Fibroblast of skin of left quadriceps (primary cell): ENCODE results near the gene OS9.
A peak's percentile ranks its signal among the peaks of the same experiment; 100 is the strongest.
"Not testable (repeated sequence)": the region's sequence is repeated elsewhere in the genome, so short reads cannot be mapped to it uniquely, and the experiment has no call there.

ENCODE experiments used
- DNase-seq, 2 experiments: peaks; one replicate each; pipeline ENCODE4 v3.0.0-alpha.2; 2013; ENCODE audit warnings: low read depth in 2 of 2

Gene OS9

GRCh38 chr12:57693659-57694458, at the start of gene OS9:
Gene OS9 (plus strand): TSS chr12:57694132. CDS start chr12:57694162, 30 bp downstream.
- peak; percentile 100 for DNase-seq

- not testable (repeated sequence) for DNase-seq
These were observed 47.8 kb upstream of the OS9 start for GRCh38 chr12:57645990-57646658.

DNA sequence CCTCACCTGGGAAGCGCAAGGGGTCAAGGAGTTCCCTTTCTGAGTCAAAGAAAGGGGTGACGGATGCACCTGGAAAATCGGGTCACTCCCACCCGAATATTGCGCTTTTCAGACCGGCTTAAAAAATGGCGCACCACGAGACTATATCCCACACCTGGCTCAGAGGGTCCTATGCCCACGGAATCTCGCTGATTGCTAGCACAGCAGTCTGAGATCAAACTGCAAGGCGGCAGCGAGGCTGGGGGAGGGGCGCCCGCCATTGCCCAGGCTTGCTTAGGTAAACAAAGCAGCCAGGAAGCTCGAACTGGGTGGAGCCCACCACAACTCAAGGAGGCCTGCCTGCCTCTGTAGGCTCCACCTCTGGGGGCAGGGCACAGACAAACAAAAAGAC, 47.3 kb upstream of the OS9 start:
- not testable (repeated sequence) for DNase-seq

GRCh38 chr12:57654042-57654441, 39.9 kb upstream of the OS9 start:
- DNase-seq: no peak

- DNase-seq: no peak
These were observed 38.2 kb upstream of the OS9 start for GRCh38 chr12:57655541-57656240.

- not testable (repeated sequence) for DNase-seq
These were observed 37.5 kb upstream of the OS9 start for GRCh38 chr12:57656408-57656807.

- no peak for DNase-seq
These were observed 36.2 kb upstream of the OS9 start for GRCh38 chr12:57657744-57658143.

DNA sequence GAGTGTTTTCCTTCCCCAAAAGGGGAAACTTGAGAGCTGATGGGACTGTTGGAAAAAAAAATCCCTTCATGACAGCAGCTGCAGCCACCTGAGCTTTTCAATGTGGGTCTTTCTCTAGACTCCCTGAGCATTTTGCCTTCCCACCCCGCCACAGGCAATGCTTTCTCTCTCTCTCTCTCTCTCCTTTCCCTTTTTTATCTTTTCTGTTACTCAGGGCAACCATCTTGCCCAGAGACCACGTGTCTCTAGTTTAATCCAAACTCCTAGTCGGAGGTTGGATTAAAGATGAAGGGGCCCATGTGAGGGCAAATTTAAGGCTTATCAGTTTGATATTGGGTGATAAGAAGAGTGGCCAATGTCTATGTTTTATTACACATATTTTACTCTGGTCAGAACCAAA, 35.0 kb upstream of the OS9 start:
- no peak for DNase-seq

- DNase-seq: no peak
These were observed 32.6 kb upstream of the OS9 start for GRCh38 chr12:57661376-57661775.

DNA sequence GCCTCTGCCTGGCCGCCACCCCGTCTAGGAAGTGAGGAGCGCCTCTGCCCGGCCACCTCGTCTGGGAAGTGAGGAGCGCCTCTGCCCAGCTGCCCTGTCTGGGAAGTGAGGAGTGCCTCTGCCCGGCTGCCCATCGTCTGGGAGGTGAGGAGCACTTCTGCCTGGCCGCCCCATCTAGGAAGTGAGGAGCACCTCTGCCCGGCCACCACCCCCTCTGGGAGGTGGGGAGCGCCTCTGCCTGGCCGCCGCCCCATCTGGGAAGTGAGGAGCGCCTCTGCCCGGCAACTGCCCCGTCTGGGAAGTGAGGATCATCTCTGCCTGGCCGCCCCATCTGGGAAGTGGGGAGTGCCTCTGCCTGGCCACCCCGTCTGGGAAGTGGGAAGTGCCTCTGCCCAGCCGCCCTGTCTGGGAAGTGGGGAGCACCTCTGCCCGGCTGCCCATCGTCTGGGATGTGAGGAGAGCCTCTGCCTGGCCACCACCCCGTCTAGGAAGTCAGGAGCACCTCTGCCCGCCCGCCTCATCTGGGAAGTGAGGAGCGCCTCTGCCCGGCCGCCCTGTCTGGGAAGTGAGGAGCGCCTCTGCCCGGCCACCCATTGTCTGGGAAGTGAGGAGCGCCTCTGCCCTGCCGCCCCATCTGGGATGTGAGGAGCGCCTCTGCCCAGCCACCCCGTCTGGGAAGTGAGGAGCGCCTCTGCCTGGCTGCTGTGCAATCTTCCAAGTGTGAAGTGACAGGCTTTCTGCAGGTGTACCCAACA, 28.7 kb upstream of the OS9 start:
- DNase-seq: not testable (repeated sequence)

- no peak for DNase-seq
These were observed 27.0 kb upstream of the OS9 start for GRCh38 chr12:57666897-57667296.

GRCh38 chr12:57669691-57670090, 24.2 kb upstream of the OS9 start:
- DNase-seq: not testable (repeated sequence)

- DNase-seq: not testable (repeated sequence)
These were observed 22.1 kb upstream of the OS9 start for GRCh38 chr12:57671811-57672210.

GRCh38 chr12:57672801-57673200, 21.1 kb upstream of the OS9 start:
- no peak for DNase-seq

- DNase-seq: no peak
These were observed 19.2 kb upstream of the OS9 start for GRCh38 chr12:57674691-57675090.

- DNase-seq: not testable (repeated sequence)
These were observed 16.0 kb upstream of the OS9 start for GRCh38 chr12:57677947-57678346.

DNA sequence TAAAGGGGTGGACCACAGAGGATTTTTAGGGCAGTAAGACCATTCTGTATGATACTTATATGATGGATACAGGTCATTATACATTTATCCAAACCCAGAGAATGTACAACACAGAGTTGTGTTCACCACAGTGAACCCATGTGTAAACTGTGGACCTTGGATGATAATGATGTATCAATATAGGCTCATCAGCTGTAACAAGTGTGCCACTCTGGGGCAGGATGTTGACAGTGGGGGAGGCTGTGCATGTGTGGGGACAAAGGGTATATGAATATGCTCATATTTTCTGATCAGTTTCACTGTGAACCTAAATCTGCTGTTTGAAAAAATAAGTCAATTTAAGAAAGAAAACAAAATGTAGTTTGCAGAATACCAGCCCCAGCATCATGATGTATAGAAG, 14.2 kb upstream of the OS9 start:
- no peak for DNase-seq

- DNase-seq: no peak
These were observed 6.1 kb upstream of the OS9 start for GRCh38 chr12:57687862-57688261.

DNA sequence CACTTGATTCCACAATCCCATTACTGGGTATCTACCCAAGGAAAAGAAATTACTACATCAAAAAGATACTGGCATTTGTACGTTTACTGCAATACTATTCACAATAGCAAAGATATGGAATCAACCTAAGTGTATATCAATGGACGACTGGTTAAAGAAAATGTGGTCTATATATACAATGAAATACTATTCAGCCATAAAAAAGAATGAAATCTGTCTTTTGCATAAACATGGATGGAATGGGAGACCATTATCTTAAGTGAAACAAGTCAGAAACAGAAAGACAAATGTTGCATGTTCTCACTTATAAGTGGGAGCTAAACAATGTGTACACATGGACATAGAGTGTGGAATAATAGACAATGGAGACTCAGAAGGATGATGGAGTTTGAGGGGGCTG, 5.0 kb upstream of the OS9 start:
- no peak for DNase-seq

- DNase-seq: no peak
These were observed 1.4 kb upstream of the OS9 start for GRCh38 chr12:57692500-57692899.

DNA sequence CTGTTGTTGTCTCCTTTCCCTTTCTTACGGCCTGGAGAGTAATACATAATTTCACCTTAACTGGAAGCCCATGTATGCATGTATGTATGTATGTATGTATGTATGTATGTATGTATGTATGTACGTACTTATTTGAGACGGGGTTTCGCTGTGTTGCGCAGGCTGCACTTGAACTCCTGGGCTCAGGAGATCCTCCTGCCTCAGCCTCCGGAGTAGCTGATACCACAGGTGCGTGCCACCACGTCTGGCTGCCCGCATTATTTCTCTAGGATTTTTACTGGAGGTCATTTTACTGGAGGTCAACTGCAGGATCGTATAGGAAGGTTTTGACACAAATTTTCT, 644 bp upstream of the OS9 start:
- no peak for DNase-seq

DNA sequence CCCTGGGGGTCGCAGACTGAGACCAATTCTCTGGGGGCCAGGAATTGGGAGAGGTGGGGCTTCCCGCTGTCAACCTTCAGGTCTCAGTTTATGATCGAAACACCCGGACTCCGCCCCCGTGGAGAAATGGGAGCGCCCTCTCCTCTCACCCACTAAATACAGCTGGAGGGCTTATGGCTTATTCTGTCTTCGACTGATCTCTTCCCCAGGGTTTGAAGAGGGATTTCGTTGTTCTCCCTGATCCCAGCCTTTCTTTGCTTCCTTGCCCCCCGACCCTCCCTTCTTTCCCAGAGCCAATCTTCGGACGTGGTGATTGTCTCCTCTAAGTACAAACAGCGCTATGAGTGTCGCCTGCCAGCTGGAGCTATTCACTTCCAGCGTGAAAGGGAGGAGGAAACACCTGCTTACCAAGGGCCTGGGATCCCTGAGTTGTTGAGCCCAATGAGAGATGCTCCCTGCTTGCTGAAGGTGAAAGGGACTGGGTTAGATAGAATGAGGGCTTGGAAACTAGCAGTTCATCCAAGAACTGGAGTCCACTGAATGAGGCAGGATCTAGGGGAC, 607 bp downstream of the OS9 start:
- DNase-seq: no peak
